Esophagus squamous epithelium (tissue), 5 donors: ENCODE data around the gene PERM1. TPM values are rescaled to one million over a fixed set of nuclear protein-coding genes. Genes with fewer than 3 reads are reported as not detected.

Experiments
- DNase-seq: peaks from one replicate; lab custom pipeline; 2025; lab: John Stamatoyannopoulos, UW
- H3K27ac ChIP-seq, 4 donors: fragments of 200-600 bp; sonication (generic); one replicate each; pipeline ENCODE4 v1.5.1; 2016 to 2019; ENCODE audit warnings: mild to moderate bottlenecking in 1 of 4
- H3K27me3 ChIP-seq, 4 donors: fragments of 200-600 bp; sonication (generic); 1 replicate in 3 of 4; 2 replicates in 1 of 4; pipeline versions ENCODE4 v1.5.1 to v1.6.0; 2017 to 2021; ENCODE audit warnings: antibody characterized with exemption in 1 of 4
- H3K36me3 ChIP-seq, 3 donors: fragments of 200-600 bp; sonication (generic); one replicate each; pipeline ENCODE4 v1.5.1; 2016 to 2019
- H3K4me1 ChIP-seq, 3 donors: fragments of 200-600 bp; sonication (generic); one replicate each; pipeline ENCODE4 v1.5.1; 2017 to 2019
- H3K4me3 ChIP-seq, 4 donors: fragments of 200-600 bp; sonication (generic); 1 replicate in 3 of 4; 2 replicates in 1 of 4; pipeline ENCODE4 v1.5.1; 2016 to 2019; ENCODE audit warnings: mild to moderate bottlenecking in 2 of 4, moderate library complexity in 1 of 4
- H3K9me3 ChIP-seq, 3 donors: fragments of 200-600 bp; sonication (generic); one replicate each; pipeline ENCODE4 v1.5.1; 2016 to 2019
- CTCF ChIP-seq, 6 experiments: fragments of 450-650 bp in 4 of 6; fragments of 200-600 bp in 2 of 6; sonication (generic) in 2 of 6; IDR thresholded peaks; one replicate each; pipeline ENCODE4 v1.5.1; 2016 to 2019; ENCODE audit warnings: antibody characterized with exemption in 6 of 6, mild to moderate bottlenecking in 4 of 6, moderate library complexity in 4 of 6
- POLR2A ChIP-seq, 4 donors: fragments of 450-650 bp; IDR thresholded peaks; one replicate each; pipeline ENCODE4 v1.6.1; 2017; ENCODE audit warnings: antibody characterized with exemption in 4 of 4, mild to moderate bottlenecking in 4 of 4, moderate library complexity in 3 of 4
- WGBS, 2 donors: methylation state at CpG; one replicate each; pipeline ENCODE4 v1.1.5; 2018; 5-methylcytosine and 5-hydroxymethylcytosine counted together
- intact Hi-C: fragments of 100-400 bp; cut with DNase I; formaldehyde crosslinking; loops from one replicate; pipeline ENCODE4 v1.15.0; 2022
- total RNA-seq, 4 donors: library from RNA; depleted of rRNA; stranded (reverse); fragments of >200 nt; gene quantifications; one replicate each; pipeline ENCODE4 v1.1.0, GENCODE V29; 2016
- donor health status: DM: yes; HTN: yes; CAD: no.

PERM1 gene
- total RNA-seq, 4 donors from 2014 or later = not detected

- H3K9me3 ChIP-seq = no peaks in the 10 kb centered on the region
- H3K27ac ChIP-seq = no peak overlapping the region
- no peak overlapping the region for H3K4me3 ChIP-seq
- intact Hi-C loops = no loop called here
- WGBS, 2 donors = 0 to 67% methylated on average over 1 to 3 of the region's 27 CpGs
- DNase-seq = no peak
- H3K27me3 ChIP-seq = peaks cover 0 to 11% (median 0%) of the 10 kb centered on the region in 4 donors
- peaks cover 0 to 3% (median 0%) of the 10 kb centered on the region in 3 donors for H3K36me3 ChIP-seq
- peaks cover 36 to 76% (median 47%) of the 10 kb centered on the region in 3 donors for H3K4me1 ChIP-seq
- TF ChIP-seq CTCF (IDR thresholded peaks at IDR 0.05) (no peak), POLR2A (IDR thresholded peaks at IDR 0.05) (no peak)
Measured at GRCh38 chr1:1022302-1023009, 40.6 kb upstream of the PERM1 start.

GRCh38 chr1:1021920-1022259, 40.0 kb upstream of the PERM1 start:
- Histone ChIP-seq H3K36me3 (no peaks in the 10 kb centered on the region), H3K4me3 (peak overlapping the region in 2 of 4 donors; percentile 81 to 83), H3K4me1 (peaks cover 36 to 75% (median 45%) of the 10 kb centered on the region in 3 donors), H3K9me3 (no peaks in the 10 kb centered on the region), H3K27ac (peak overlapping the region; percentile 64 to 97 (median 90)), H3K27me3 (peaks cover 0 to 11% (median 0%) of the 10 kb centered on the region in 4 donors)
- whole genome bisulfite sequencing, 2 donors = 100% methylated on average over 1 of the region's 10 CpGs; no CpG with 5 or more reads in 1 of the 2 donors
- TF ChIP-seq CTCF (IDR thresholded peaks at IDR 0.05) (no peak), POLR2A (IDR thresholded peaks at IDR 0.05) (no peak)
- intact Hi-C loops = no loop called here
- no peak for DNase-seq

- peak overlapping the region; percentile 64 to 97 (median 90) for H3K27ac ChIP-seq
- no peak for TF ChIP-seq POLR2A (IDR thresholded peaks at IDR 0.05)
- no peak for TF ChIP-seq CTCF (IDR thresholded peaks at IDR 0.05)
- no peak for DNase-seq
- peaks cover 0 to 11% (median 0%) of the 10 kb centered on the region in 4 donors for H3K27me3 ChIP-seq
- H3K4me3 ChIP-seq = peak overlapping the region; percentile 65 to 90 (median 82)
- intact Hi-C loops = no loop called here
- no peaks in the 10 kb centered on the region for H3K9me3 ChIP-seq
- WGBS, 2 donors = 14% methylated on average over 2 of the region's 33 CpGs; no CpG with 5 or more reads in 1 of the 2 donors
- peaks cover 36 to 69% (median 40%) of the 10 kb centered on the region in 3 donors for H3K4me1 ChIP-seq
- H3K36me3 ChIP-seq = no peaks in the 10 kb centered on the region
Measured at GRCh38 chr1:1021010-1021919, 39.4 kb upstream of the PERM1 start.

- Histone ChIP-seq H3K27me3 (peaks cover 0 to 11% (median 0%) of the 10 kb centered on the region in 4 donors), H3K9me3 (no peaks in the 10 kb centered on the region), H3K36me3 (no peaks in the 10 kb centered on the region), H3K27ac (peak overlapping the region; percentile 87 to 97 (median 96)), H3K4me1 (peaks cover 35 to 61% (median 36%) of the 10 kb centered on the region in 3 donors), H3K4me3 (peak overlapping the region; percentile 65 to 90 (median 82))
- no peak for TF ChIP-seq CTCF (IDR thresholded peaks at IDR 0.05)
- TF ChIP-seq POLR2A (IDR thresholded peaks at IDR 0.05) = no peak
- WGBS, 2 donors = 0% methylated on average over 1 of the region's 59 CpGs; no CpG with 5 or more reads in 1 of the 2 donors
- DNase-seq = no peak
- intact Hi-C loops = no loop called here
Measured at GRCh38 chr1:1020415-1021009, 38.6 kb upstream of the PERM1 start.
